GM18861 (cell line): ENCODE data around the gene MAPK1.
"Not testable (repeated sequence)": the region's sequence is repeated elsewhere in the genome, so short reads cannot be mapped to it uniquely, and the experiment has no call there.

Experiments
- ATAC-seq: cut with Tn5 transposase; IDR thresholded peaks from one replicate; pipeline ENCODE4 v1.9.1; 2021; ENCODE audit not compliant: unreplicated experiment

The MAPK1 gene

GRCh38 chr22:21759646-21760376 is 107.6 kb downstream of the MAPK1 start:
- no peak for ATAC-seq

- no peak for ATAC-seq
Observed at GRCh38 chr22:21759093-21759492, 108.4 kb downstream of the MAPK1 start.

- ATAC-seq, result no peak
Observed at GRCh38 chr22:21758091-21758864, 109.2 kb downstream of the MAPK1 start.

- ATAC-seq, result no peak
Observed at GRCh38 chr22:21755851-21756284, 111.6 kb downstream of the MAPK1 start.

GRCh38 chr22:21754523-21754922 is 112.9 kb downstream of the MAPK1 start:
- ATAC-seq, result no peak

- ATAC-seq, result no peak
Observed at GRCh38 chr22:21753374-21754111, 113.9 kb downstream of the MAPK1 start.

- ATAC-seq, result no peak
Observed at GRCh38 chr22:21752276-21752675, 115.2 kb downstream of the MAPK1 start.

- ATAC-seq, result no peak
Observed at GRCh38 chr22:21745948-21746347, 121.5 kb downstream of the MAPK1 start.

- ATAC-seq, result not testable (repeated sequence)
Observed at GRCh38 chr22:21744917-21745316, 122.5 kb downstream of the MAPK1 start.

GRCh38 chr22:21741790-21742189 is 125.7 kb downstream of the MAPK1 start:
- ATAC-seq, result no peak

GRCh38 chr22:21741059-21741458 is 126.4 kb downstream of the MAPK1 start:
- ATAC-seq, result no peak

- no peak for ATAC-seq
Observed at GRCh38 chr22:21739828-21740377, 127.5 kb downstream of the MAPK1 start.

- ATAC-seq, result no peak
Observed at GRCh38 chr22:21738966-21739365, 128.5 kb downstream of the MAPK1 start.

- no peak for ATAC-seq
Observed at GRCh38 chr22:21738081-21738480, 129.4 kb downstream of the MAPK1 start.

GRCh38 chr22:21736948-21737347 is 130.5 kb downstream of the MAPK1 start:
- ATAC-seq, result no peak

GRCh38 chr22:21736084-21736642 is 131.3 kb downstream of the MAPK1 start:
- no peak for ATAC-seq

GRCh38 chr22:21735200-21736083 is 132.0 kb downstream of the MAPK1 start, which contains the start of gene YPEL1:
Gene YPEL1 (minus strand): TSS chr22:21735794. CDS start chr22:21710744, 25,050 bp downstream.
- ATAC-seq, result peak; percentile 71

GRCh38 chr22:21734540-21735199 is 132.8 kb downstream of the MAPK1 start:
- no peak for ATAC-seq

GRCh38 chr22:21731503-21731902 is 135.9 kb downstream of the MAPK1 start:
- no peak for ATAC-seq
